IPS-20b (cell line): ENCODE data around the gene REEP3.
A peak's percentile ranks its signal among the peaks of the same experiment; 100 is the strongest.

Source experiments
- H3K27ac ChIP-seq: one replicate; pipeline ENCODE4 v1.5.1; 2013; ENCODE audit warnings: low read length
- H3K27me3 ChIP-seq: 2 replicates; pipeline ENCODE4 v1.6.1; 2013; ENCODE audit warnings: mild to moderate bottlenecking, low read length, inconsistent platforms; ENCODE audit not compliant: insufficient read depth
- H3K36me3 ChIP-seq: 2 replicates; pipeline ENCODE4 v1.6.1; 2013; ENCODE audit warnings: low read depth, mild to moderate bottlenecking, inconsistent platforms, low read length, moderate library complexity; ENCODE audit not compliant: insufficient read depth
- H3K4me1 ChIP-seq: 2 replicates; pipeline ENCODE4 v1.6.1; 2013; ENCODE audit warnings: mild to moderate bottlenecking, control low read depth, inconsistent platforms, low read length, moderate library complexity; ENCODE audit not compliant: insufficient read depth
- H3K4me3 ChIP-seq: 2 replicates; pipeline ENCODE4 v1.5.1; 2013; ENCODE audit warnings: mild to moderate bottlenecking, low read length, inconsistent platforms
- H3K9ac ChIP-seq: 2 replicates; pipeline ENCODE4 v1.6.1; 2013; ENCODE audit warnings: low read depth, mild to moderate bottlenecking, inconsistent platforms, low read length, moderate library complexity
- H3K9me3 ChIP-seq: 2 replicates; pipeline ENCODE4 v1.6.1; 2013; ENCODE audit warnings: mild to moderate bottlenecking, low read depth, low read length, inconsistent platforms; ENCODE audit not compliant: insufficient read depth

REEP3 gene

GRCh38 chr10:63579371-63580014 lies 58.3 kb downstream of the REEP3 start:
- Histone ChIP-seq H3K9ac (peak overlapping the region; percentile 21; the same call in 1 of the 2 replicates), H3K36me3 (peaks cover 8% of the 10 kb centered on the region)

GRCh38 chr10:63582690-63583089 lies 61.5 kb downstream of the REEP3 start:
- Histone ChIP-seq H3K9ac (no peak overlapping the region), H3K4me3 (no peak overlapping the region), H3K36me3 (no peaks in the 10 kb centered on the region), H3K27ac (no peak overlapping the region), H3K4me1 (peaks cover 7% of the 10 kb centered on the region; the same call in 1 of the 2 replicates), H3K27me3 (no peaks in the 10 kb centered on the region), H3K9me3 (no peaks in the 10 kb centered on the region)

More at GRCh38 chr10:63579371-63580014, 58.3 kb downstream of the REEP3 start:
- H3K4me1 ChIP-seq = peaks cover 7% of the 10 kb centered on the region; the same call in 1 of the 2 replicates
- no peak overlapping the region for H3K27ac ChIP-seq
- no peaks in the 10 kb centered on the region for H3K27me3 ChIP-seq
- H3K9me3 ChIP-seq = no peaks in the 10 kb centered on the region
- H3K4me3 ChIP-seq = no peak overlapping the region

GRCh38 chr10:63583397-63583796 lies 62.2 kb downstream of the REEP3 start:
- no peak overlapping the region for H3K9ac ChIP-seq
- peaks cover 7% of the 10 kb centered on the region; the same call in 1 of the 2 replicates for H3K4me1 ChIP-seq

GRCh38 chr10:63583909-63584724 lies 62.9 kb downstream of the REEP3 start:
- Histone ChIP-seq H3K27ac (no peak overlapping the region), H3K27me3 (no peaks in the 10 kb centered on the region), H3K36me3 (no peaks in the 10 kb centered on the region), H3K9ac (no peak overlapping the region), H3K9me3 (no peaks in the 10 kb centered on the region), H3K4me3 (no peak overlapping the region), H3K4me1 (peaks cover 7% of the 10 kb centered on the region; the same call in 1 of the 2 replicates)

More at GRCh38 chr10:63583397-63583796, 62.2 kb downstream of the REEP3 start:
- Histone ChIP-seq H3K27me3 (no peaks in the 10 kb centered on the region), H3K36me3 (no peaks in the 10 kb centered on the region), H3K4me3 (no peak overlapping the region), H3K27ac (no peak overlapping the region), H3K9me3 (no peaks in the 10 kb centered on the region)

GRCh38 chr10:63584725-63585035 lies 63.5 kb downstream of the REEP3 start:
- no peak overlapping the region for H3K27ac ChIP-seq
- H3K36me3 ChIP-seq = no peaks in the 10 kb centered on the region
- no peaks in the 10 kb centered on the region for H3K9me3 ChIP-seq
- no peak overlapping the region for H3K4me3 ChIP-seq
- no peaks in the 10 kb centered on the region for H3K27me3 ChIP-seq
- H3K4me1 ChIP-seq = peaks cover 4% of the 10 kb centered on the region; the same call in 1 of the 2 replicates
- H3K9ac ChIP-seq = no peak overlapping the region

- H3K36me3 ChIP-seq = no peaks in the 10 kb centered on the region
- no peak overlapping the region for H3K9ac ChIP-seq
- no peak overlapping the region for H3K27ac ChIP-seq
- H3K9me3 ChIP-seq = no peaks in the 10 kb centered on the region
- peaks cover 4% of the 10 kb centered on the region; the same call in 1 of the 2 replicates for H3K4me1 ChIP-seq
- no peaks in the 10 kb centered on the region for H3K27me3 ChIP-seq
- no peak overlapping the region for H3K4me3 ChIP-seq
Measured at GRCh38 chr10:63585041-63585440, 63.8 kb downstream of the REEP3 start.

- Histone ChIP-seq H3K27ac (no peak overlapping the region), H3K4me3 (no peak overlapping the region), H3K36me3 (no peaks in the 10 kb centered on the region), H3K27me3 (no peaks in the 10 kb centered on the region), H3K9ac (no peak overlapping the region), H3K4me1 (peaks cover 4% of the 10 kb centered on the region; the same call in 1 of the 2 replicates), H3K9me3 (no peaks in the 10 kb centered on the region)
Measured at GRCh38 chr10:63586043-63586442, 64.8 kb downstream of the REEP3 start.

GRCh38 chr10:63587191-63587590 lies 66.0 kb downstream of the REEP3 start:
- H3K27ac ChIP-seq = no peak overlapping the region
- H3K9ac ChIP-seq = no peak overlapping the region
- H3K9me3 ChIP-seq = no peaks in the 10 kb centered on the region
- peaks cover 4% of the 10 kb centered on the region; the same call in 1 of the 2 replicates for H3K4me1 ChIP-seq
- no peaks in the 10 kb centered on the region for H3K27me3 ChIP-seq
- no peaks in the 10 kb centered on the region for H3K36me3 ChIP-seq
- H3K4me3 ChIP-seq = no peak overlapping the region

- Histone ChIP-seq H3K4me3 (no peak overlapping the region), H3K9me3 (no peaks in the 10 kb centered on the region), H3K9ac (no peak overlapping the region), H3K27me3 (no peaks in the 10 kb centered on the region), H3K27ac (no peak overlapping the region), H3K4me1 (no peaks in the 10 kb centered on the region; the same call in 1 of the 2 replicates), H3K36me3 (no peaks in the 10 kb centered on the region)
Measured at GRCh38 chr10:63588436-63589167, 67.4 kb downstream of the REEP3 start.

- Histone ChIP-seq H3K27ac (no peak overlapping the region), H3K4me1 (no peaks in the 10 kb centered on the region), H3K9me3 (no peaks in the 10 kb centered on the region), H3K4me3 (no peak overlapping the region), H3K9ac (no peak overlapping the region), H3K36me3 (peaks cover 5% of the 10 kb centered on the region), H3K27me3 (no peaks in the 10 kb centered on the region)
Measured at GRCh38 chr10:63591600-63592379, 70.6 kb downstream of the REEP3 start.

GRCh38 chr10:63593576-63593975 lies 72.4 kb downstream of the REEP3 start:
- Histone ChIP-seq H3K27ac (no peak overlapping the region), H3K4me1 (no peaks in the 10 kb centered on the region), H3K4me3 (no peak overlapping the region), H3K9me3 (no peaks in the 10 kb centered on the region), H3K9ac (no peak overlapping the region), H3K27me3 (no peaks in the 10 kb centered on the region), H3K36me3 (peaks cover 14% of the 10 kb centered on the region)
